Karpas-422 (cell line): ENCODE measurements around the gene FTCDNL1. TPM values are rescaled to one million over a fixed set of nuclear protein-coding genes. Genes with fewer than 3 reads are reported as not detected.

Experiments used
- DNase-seq: peaks from one replicate; pipeline ENCODE4 v3.0.0-alpha.2; 2015
- H2AFZ ChIP-seq: fragments of 200-600 bp; sonication (generic); 2 replicates; pipeline ENCODE4 v1.6.1; 2014; ENCODE audit warnings: antibody characterized with exemption, low read length, mixed read lengths
- H3K27ac ChIP-seq: fragments of 200-600 bp; sonication (generic); 2 replicates; pipeline ENCODE4 v1.5.1; 2014; ENCODE audit warnings: mild to moderate bottlenecking, low read length, moderate library complexity
- H3K27me3 ChIP-seq: fragments of 200-600 bp; sonication (generic); 2 replicates; pipeline ENCODE4 v1.6.1; 2014; ENCODE audit warnings: low read length, mixed read lengths
- H3K36me3 ChIP-seq: fragments of 200-600 bp; sonication (generic); 2 replicates; pipeline ENCODE4 v1.6.1; 2014; ENCODE audit warnings: low read length, mixed read lengths; ENCODE audit not compliant: insufficient read depth
- H3K4me1 ChIP-seq: fragments of 200-600 bp; sonication (generic); 2 replicates; pipeline ENCODE4 v1.6.1; 2014; ENCODE audit warnings: mild to moderate bottlenecking, low read length, mixed read lengths
- H3K4me2 ChIP-seq: fragments of 200-600 bp; sonication (generic); 2 replicates; pipeline ENCODE4 v1.6.1; 2014; ENCODE audit warnings: low read length, low read depth, mild to moderate bottlenecking; ENCODE audit not compliant: poor library complexity, severe bottlenecking
- H3K4me3 ChIP-seq: fragments of 200-600 bp; sonication (generic); 2 replicates; pipeline ENCODE4 v1.5.1; 2014; ENCODE audit warnings: mild to moderate bottlenecking, antibody characterized with exemption, low read length, mixed read lengths
- H3K79me2 ChIP-seq: fragments of 200-600 bp; sonication (generic); 2 replicates; pipeline ENCODE4 v1.6.1; 2014; ENCODE audit warnings: mild to moderate bottlenecking, low read length, mixed read lengths
- H3K9ac ChIP-seq: fragments of 200-600 bp; sonication (generic); 2 replicates; pipeline ENCODE4 v1.6.0; 2014; ENCODE audit warnings: low read length
- H3K9me2 ChIP-seq: fragments of 200-600 bp; sonication (generic), shearing (Covaris generic); replicated peaks from 2 replicates; pipeline ENCODE4 v1.6.0; 2014; ENCODE audit warnings: mild to moderate bottlenecking, low read length, moderate library complexity; ENCODE audit not compliant: insufficient read depth
- H3K9me3 ChIP-seq: fragments of 300-700, 200-600 bp; sonication (generic); 2 replicates; pipeline ENCODE4 v1.6.1; 2014; ENCODE audit warnings: low read length, mixed read lengths
- H4K20me1 ChIP-seq: fragments of 200-600 bp; sonication (generic); 2 replicates; pipeline ENCODE4 v1.6.1; 2014; ENCODE audit warnings: mild to moderate bottlenecking, antibody characterized with exemption, low read length, low read depth; ENCODE audit not compliant: insufficient read depth
- total RNA-seq: library from RNA; depleted of rRNA; stranded (reverse); fragments of >200 nt; shearing (Covaris generic); gene quantifications from 2 replicates; pipeline ENCODE4 v1.2.3, GENCODE V29; 2014; ENCODE audit warnings: low replicate concordance

The FTCDNL1 gene
- total RNA-seq, 1 experiment from 2014 or later: 1.9 TPM

DNA sequence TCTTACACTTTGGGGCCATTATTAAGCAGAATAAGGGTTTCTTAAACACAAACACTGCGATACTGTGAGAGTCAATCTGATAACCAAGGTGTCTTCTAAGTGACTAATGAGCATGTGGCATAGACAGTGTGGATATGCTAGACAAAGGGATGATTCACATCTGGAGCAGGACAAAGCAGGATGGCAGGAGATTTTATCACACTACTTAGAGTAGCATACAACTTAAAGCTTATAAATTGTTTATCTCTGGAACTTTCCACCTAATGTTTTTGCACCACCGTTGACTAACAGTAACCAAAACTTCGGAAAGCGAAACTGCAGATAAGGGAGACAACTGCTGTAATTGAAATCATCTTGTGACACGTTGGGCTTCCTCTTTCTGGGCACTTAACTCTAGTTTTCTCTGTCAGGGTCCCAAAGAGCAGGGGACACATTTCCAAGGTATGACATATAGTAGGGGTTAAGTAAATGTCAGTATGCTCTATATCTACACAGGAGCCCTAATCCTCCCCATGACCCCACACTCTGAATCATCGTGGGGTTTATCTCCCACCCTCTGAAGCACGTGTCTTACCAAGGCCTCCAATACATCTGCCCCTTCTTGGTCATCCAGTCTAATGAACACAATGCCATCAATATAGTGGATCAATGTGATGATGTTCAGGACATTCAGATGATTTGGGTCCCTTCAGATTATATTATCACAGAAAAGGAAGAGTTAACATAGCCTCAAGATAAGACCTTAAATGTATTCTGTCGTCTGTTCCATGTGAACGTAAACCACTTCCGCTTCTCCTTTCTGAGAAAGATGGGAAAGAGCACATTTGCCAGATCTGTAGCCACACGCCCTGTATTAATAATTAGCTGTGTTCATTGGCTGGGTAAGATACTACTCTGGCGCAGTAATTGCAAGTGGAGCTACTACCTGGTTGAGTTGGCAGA, 78.7 kb downstream of the FTCDNL1 start:
- H3K4me2 ChIP-seq: no peak overlapping the region
- H3K9ac ChIP-seq: no peak overlapping the region
- no peaks in the 10 kb centered on the region for H3K79me2 ChIP-seq

DNA sequence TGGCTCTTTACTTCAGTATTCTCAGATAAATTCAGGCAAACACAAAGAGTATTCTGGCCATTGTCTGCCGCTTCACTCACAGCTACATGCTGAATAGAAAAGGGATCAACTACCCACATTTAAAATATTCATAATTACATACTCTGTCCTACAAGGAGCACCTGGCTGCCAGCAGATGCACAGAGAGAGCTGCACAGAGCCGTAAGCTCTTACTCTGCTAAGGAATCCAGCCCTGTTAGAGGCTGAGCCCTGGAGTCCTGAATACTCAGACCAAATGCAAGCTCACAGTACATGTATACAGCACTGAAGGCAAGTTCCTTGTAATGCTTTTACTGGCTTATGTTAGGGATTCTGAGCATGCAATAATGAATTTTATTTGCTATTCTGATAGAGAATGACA, 80.3 kb downstream of the FTCDNL1 start:
- H3K4me1 ChIP-seq: no peaks in the 10 kb centered on the region
- no peak overlapping the region for H3K4me2 ChIP-seq
- H4K20me1 ChIP-seq: no peaks in the 10 kb centered on the region

More for the DNA sequence above, 78.7 kb downstream of the FTCDNL1 start:
- no peaks in the 10 kb centered on the region; the same call in 1 of the 2 replicates for H3K27me3 ChIP-seq
- H3K27ac ChIP-seq: no peak overlapping the region
- no peaks in the 10 kb centered on the region for H3K9me3 ChIP-seq
- H3K4me3 ChIP-seq: no peak overlapping the region
- no peaks in the 10 kb centered on the region for H3K9me2 ChIP-seq
- no peaks in the 10 kb centered on the region for H4K20me1 ChIP-seq
- DNase-seq: no peak
- H2AFZ ChIP-seq: no peak overlapping the region
- no peaks in the 10 kb centered on the region for H3K4me1 ChIP-seq
- no peaks in the 10 kb centered on the region for H3K36me3 ChIP-seq

GRCh38 chr2:199765646-199766045, 85.3 kb downstream of the FTCDNL1 start:
- Histone ChIP-seq H3K9ac (no peak overlapping the region), H3K27ac (no peak overlapping the region), H3K9me2 (no peaks in the 10 kb centered on the region), H3K27me3 (no peaks in the 10 kb centered on the region; the same call in 1 of the 2 replicates), H3K9me3 (no peaks in the 10 kb centered on the region), H2AFZ (no peak overlapping the region), H3K4me2 (no peak overlapping the region), H3K4me1 (no peaks in the 10 kb centered on the region), H3K79me2 (no peaks in the 10 kb centered on the region), H4K20me1 (no peaks in the 10 kb centered on the region), H3K4me3 (no peak overlapping the region), H3K36me3 (no peaks in the 10 kb centered on the region)
- no peak for DNase-seq

More for the DNA sequence above, 80.3 kb downstream of the FTCDNL1 start:
- no peaks in the 10 kb centered on the region for H3K79me2 ChIP-seq
- H3K27ac ChIP-seq: no peak overlapping the region
- H3K9me3 ChIP-seq: no peaks in the 10 kb centered on the region
- no peak overlapping the region for H3K9ac ChIP-seq
- H3K9me2 ChIP-seq: no peaks in the 10 kb centered on the region
- DNase-seq: no peak
- H3K36me3 ChIP-seq: no peaks in the 10 kb centered on the region
- H3K4me3 ChIP-seq: no peak overlapping the region
- H3K27me3 ChIP-seq: no peaks in the 10 kb centered on the region; the same call in 1 of the 2 replicates
- H2AFZ ChIP-seq: no peak overlapping the region

DNA sequence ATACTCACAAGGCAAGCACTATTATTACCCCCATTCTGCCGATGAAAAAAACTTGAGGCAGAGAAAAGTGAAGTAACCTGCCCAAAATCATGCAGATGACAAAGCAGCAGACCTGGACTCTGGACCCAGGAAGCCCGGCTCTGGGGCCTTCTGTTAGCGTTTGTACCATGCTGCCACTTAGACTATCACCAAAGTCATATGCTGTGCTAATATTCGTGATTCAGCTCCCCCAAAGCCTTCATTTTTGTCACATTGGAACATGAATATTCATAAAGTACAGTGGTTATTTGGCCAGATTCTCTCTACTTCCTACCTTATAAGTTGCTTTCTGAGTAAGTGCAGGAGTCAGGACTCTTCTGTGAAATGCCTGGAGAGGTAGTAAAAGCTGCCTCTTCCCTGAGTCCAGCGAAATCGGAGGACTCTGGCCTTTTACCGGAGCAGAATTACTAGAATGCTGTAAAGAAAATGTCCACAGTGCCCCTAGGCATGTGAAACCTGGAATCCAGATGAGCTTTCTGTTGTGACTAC, 86.7 kb downstream of the FTCDNL1 start:
- Histone ChIP-seq H3K36me3 (no peaks in the 10 kb centered on the region), H3K79me2 (no peaks in the 10 kb centered on the region), H3K27me3 (no peaks in the 10 kb centered on the region; the same call in 1 of the 2 replicates), H3K9me2 (no peaks in the 10 kb centered on the region), H3K4me2 (no peak overlapping the region), H2AFZ (no peak overlapping the region), H3K4me1 (no peaks in the 10 kb centered on the region), H3K9ac (no peak overlapping the region), H3K27ac (no peak overlapping the region), H3K4me3 (no peak overlapping the region), H4K20me1 (no peaks in the 10 kb centered on the region), H3K9me3 (no peaks in the 10 kb centered on the region)
- no peak for DNase-seq

DNA sequence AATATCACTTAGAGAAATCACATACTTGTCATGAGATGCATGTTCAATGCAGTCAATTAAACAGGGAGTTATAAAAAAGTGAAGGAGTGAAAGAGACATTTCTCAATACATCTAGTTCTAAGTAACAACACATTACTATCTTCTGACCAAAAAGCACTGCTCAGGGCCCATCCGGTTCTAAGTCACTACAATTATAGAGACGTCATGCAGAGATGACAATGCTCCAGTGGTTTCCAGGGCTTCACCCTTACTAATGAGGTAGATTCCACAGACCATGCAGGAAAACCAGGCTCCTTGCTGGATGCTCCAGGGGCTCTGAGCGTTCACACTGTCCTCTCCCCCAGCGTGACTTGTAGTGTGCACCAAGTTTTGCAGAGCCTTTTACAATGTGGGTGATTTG, 88.0 kb downstream of the FTCDNL1 start:
- Histone ChIP-seq H4K20me1 (no peaks in the 10 kb centered on the region), H3K4me2 (no peak overlapping the region), H2AFZ (no peak overlapping the region), H3K36me3 (no peaks in the 10 kb centered on the region), H3K79me2 (no peaks in the 10 kb centered on the region), H3K27ac (no peak overlapping the region), H3K4me1 (no peaks in the 10 kb centered on the region), H3K27me3 (no peaks in the 10 kb centered on the region; the same call in 1 of the 2 replicates), H3K4me3 (no peak overlapping the region), H3K9me3 (no peaks in the 10 kb centered on the region), H3K9me2 (no peaks in the 10 kb centered on the region), H3K9ac (no peak overlapping the region)
- DNase-seq: no peak

DNA sequence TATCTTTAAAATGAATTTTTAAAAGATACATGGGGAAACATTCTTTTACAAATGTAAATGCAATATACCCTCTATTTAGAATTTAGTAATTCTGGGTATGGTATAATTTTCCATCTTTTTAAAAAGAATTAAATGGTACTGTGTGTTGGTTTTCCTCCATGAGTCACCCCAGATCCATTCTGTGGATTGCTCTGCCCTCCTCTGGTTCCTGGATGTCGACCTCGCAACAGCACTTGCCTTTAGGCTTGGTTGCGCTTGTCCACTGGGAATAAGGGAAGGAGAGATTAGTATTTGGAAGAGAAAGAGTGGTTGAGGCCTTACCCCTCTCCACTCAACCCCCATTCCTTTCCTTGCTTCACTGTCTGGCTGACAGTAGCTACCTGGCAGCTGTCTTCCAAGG, 90.4 kb downstream of the FTCDNL1 start:
- H3K79me2 ChIP-seq: no peaks in the 10 kb centered on the region

DNA sequence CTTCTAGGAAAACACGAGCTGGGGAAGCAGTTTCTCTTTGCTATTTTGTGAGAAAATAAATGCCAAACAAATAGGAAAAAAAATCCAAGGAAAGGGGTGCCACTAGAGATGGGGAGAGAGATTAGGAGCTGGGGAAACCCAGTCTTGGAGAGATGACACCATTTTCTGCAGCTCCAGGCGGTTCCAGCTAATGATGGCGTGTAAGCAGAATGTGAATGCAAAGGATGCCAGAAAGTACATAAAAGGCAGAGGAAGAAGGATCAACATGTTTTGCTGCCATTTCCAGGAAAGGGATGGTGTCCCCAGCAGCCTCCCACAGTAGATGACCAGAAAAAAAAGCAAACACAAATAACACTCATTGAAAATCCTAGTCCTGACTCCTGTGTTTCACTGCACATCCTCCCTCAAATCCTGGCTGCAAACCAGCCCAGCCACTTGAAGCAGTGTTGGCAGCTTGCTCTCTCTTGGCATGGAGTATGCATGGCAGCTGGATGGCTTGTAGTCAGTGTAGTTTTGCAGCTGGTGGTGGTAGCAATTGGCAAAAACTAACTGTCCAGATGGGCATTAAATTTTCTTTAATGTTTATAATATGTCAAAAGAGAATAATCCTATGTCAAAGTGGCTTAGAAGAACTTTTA, 93.6 kb downstream of the FTCDNL1 start:
- no peaks in the 10 kb centered on the region for H3K27me3 ChIP-seq
- H3K4me2 ChIP-seq: no peak overlapping the region
- no peak overlapping the region for H3K9ac ChIP-seq
- H3K9me3 ChIP-seq: no peaks in the 10 kb centered on the region
- H3K36me3 ChIP-seq: no peaks in the 10 kb centered on the region
- no peak overlapping the region for H2AFZ ChIP-seq
- H3K79me2 ChIP-seq: no peaks in the 10 kb centered on the region
- DNase-seq: no peak
- no peaks in the 10 kb centered on the region for H4K20me1 ChIP-seq
- H3K4me1 ChIP-seq: no peaks in the 10 kb centered on the region
- H3K27ac ChIP-seq: no peak overlapping the region
- H3K9me2 ChIP-seq: no peaks in the 10 kb centered on the region
- H3K4me3 ChIP-seq: no peak overlapping the region

More for the DNA sequence above, 90.4 kb downstream of the FTCDNL1 start:
- no peak for DNase-seq
- no peak overlapping the region for H3K4me2 ChIP-seq
- no peaks in the 10 kb centered on the region for H3K9me2 ChIP-seq
- H3K36me3 ChIP-seq: no peaks in the 10 kb centered on the region
- H2AFZ ChIP-seq: no peak overlapping the region
- H3K27ac ChIP-seq: no peak overlapping the region
- no peaks in the 10 kb centered on the region for H4K20me1 ChIP-seq
- H3K9me3 ChIP-seq: no peaks in the 10 kb centered on the region
- no peaks in the 10 kb centered on the region for H3K4me1 ChIP-seq
- no peak overlapping the region for H3K4me3 ChIP-seq
- no peak overlapping the region for H3K9ac ChIP-seq
- no peaks in the 10 kb centered on the region for H3K27me3 ChIP-seq

GRCh38 chr2:199756743-199757142, 94.2 kb downstream of the FTCDNL1 start:
- no peak for DNase-seq
- H4K20me1 ChIP-seq: no peaks in the 10 kb centered on the region
- H2AFZ ChIP-seq: no peak overlapping the region
- no peaks in the 10 kb centered on the region for H3K4me1 ChIP-seq
- H3K4me2 ChIP-seq: no peak overlapping the region
- H3K9ac ChIP-seq: no peak overlapping the region
- H3K9me2 ChIP-seq: no peaks in the 10 kb centered on the region
- H3K4me3 ChIP-seq: no peak overlapping the region
- H3K36me3 ChIP-seq: no peaks in the 10 kb centered on the region
- no peaks in the 10 kb centered on the region for H3K27me3 ChIP-seq
- H3K9me3 ChIP-seq: no peaks in the 10 kb centered on the region
- H3K79me2 ChIP-seq: no peaks in the 10 kb centered on the region
- no peak overlapping the region for H3K27ac ChIP-seq
